HepG2 (cell line): ENCODE data around the gene ABI2. TPM values are rescaled to one million over a fixed set of nuclear protein-coding genes. Genes with fewer than 3 reads are reported as not detected.

Experiments
- ATAC-seq: fragments of 200-7000 bp; cut with Tn5 transposase; 3 replicates; pipeline ENCODE4 v1.9.1; 2020; ENCODE audit warnings: mild to moderate bottlenecking, moderate library complexity
- BruUV-seq: library from RNA; stranded (reverse); fragments of 400-500 nt; replicated peaks from 2 replicates; lab custom pipeline; 2021; lab: Mats Ljungman, UMichigan
- CTCF ChIA-PET: fragments of 300-600 bp; formaldehyde crosslinking; extraction: SDS; loops from one replicate; lab custom pipeline; 2021; ENCODE audit warnings: low total read pairs, inconsistent platforms, low intra/inter-chr PET ratio; lab: Yijun Ruan, JAX
- POLR2A ChIA-PET: fragments of 350-600 bp; sonication (Branson Sonifier 250); formaldehyde crosslinking; loops from one replicate; lab custom pipeline; 2020; ENCODE audit warnings: antibody characterized with exemption, inconsistent platforms; lab: Yijun Ruan, JAX
- DNase-seq: peaks from one replicate; pipeline ENCODE4 v3.0.0-alpha.2; 2015; ENCODE audit warnings: low spot score
- FAIRE-seq: peaks from 3 replicates; lab custom pipeline; 2011; peaks lifted over from hg19 to GRCh38; lab: Jason Lieb, UNC
- H2AFZ ChIP-seq: one replicate; pipeline ENCODE4 v1.6.1; 2011; ENCODE audit warnings: low read length, inconsistent platforms
- H3K27ac ChIP-seq: fragments of 300-600 bp; 3 replicates; pipeline ENCODE4 v1.8.0; 2011; ENCODE audit warnings: mixed run types, mild to moderate bottlenecking, mixed read lengths, low read length, inconsistent platforms; ENCODE audit not compliant: insufficient read depth; ENCODE audit errors: extremely low read length
- H3K27me3 ChIP-seq, 2 experiments: fragments of 200-600 bp in 1 of 2; 2 replicates in 1 of 2; 3 replicates in 1 of 2; pipeline versions ENCODE4 v1.6.0 to v1.8.0; 2011; ENCODE audit warnings: low read length in 2 of 2, mild to moderate bottlenecking in 2 of 2, moderate library complexity in 2 of 2, inconsistent platforms in 1 of 2; ENCODE audit not compliant: insufficient read depth in 2 of 2, control insufficient read depth in 1 of 2
- H3K36me3 ChIP-seq, 2 experiments: fragments of 200-600 bp in 1 of 2; replicated peaks in 1 of 2; 2 replicates in 1 of 2; 3 replicates in 1 of 2; pipeline versions ENCODE4 v1.5.1 to v1.8.0; 2011; ENCODE audit warnings: low read length in 2 of 2, inconsistent platforms in 1 of 2; ENCODE audit not compliant: insufficient read depth in 2 of 2, control insufficient read depth in 1 of 2
- H3K4me1 ChIP-seq: 2 replicates; pipeline ENCODE4 v1.5.1; 2012; ENCODE audit warnings: low read length, inconsistent platforms; ENCODE audit not compliant: insufficient read depth
- H3K4me2 ChIP-seq: 2 replicates; pipeline ENCODE4 v1.6.0; 2011; ENCODE audit warnings: low read depth, low read length, inconsistent platforms
- H3K4me3 ChIP-seq, 3 experiments: fragments of 200-600 bp in 1 of 3; sonication (generic), shearing (Covaris generic) in 1 of 3; replicated peaks in 1 of 3; 2 replicates each; pipeline ENCODE4 v1.5.1; 2011 to 2016; ENCODE audit warnings: low read length in 3 of 3, inconsistent platforms in 2 of 3, low read depth in 2 of 3, mild to moderate bottlenecking in 2 of 3, control low read depth in 1 of 3, mixed read lengths in 1 of 3; ENCODE audit not compliant: insufficient read depth in 1 of 3
- H3K79me2 ChIP-seq: one replicate; pipeline ENCODE4 v1.6.1; 2011; ENCODE audit warnings: low read length, inconsistent platforms; ENCODE audit not compliant: insufficient read depth
- H3K9ac ChIP-seq: 2 replicates; pipeline ENCODE4 v1.6.0; 2011; ENCODE audit warnings: mild to moderate bottlenecking, low read depth, low read length, inconsistent platforms; ENCODE audit not compliant: insufficient read depth
- H3K9me3 ChIP-seq: 2 replicates; pipeline ENCODE4 v1.5.1; 2012; ENCODE audit warnings: mild to moderate bottlenecking, low read length
- H4K20me1 ChIP-seq: 2 replicates; pipeline ENCODE4 v1.6.0; 2011; ENCODE audit warnings: inconsistent platforms, mild to moderate bottlenecking, low read length, moderate library complexity; ENCODE audit not compliant: insufficient read depth
- ATRX ChIP-seq: sonication (generic); formaldehyde crosslinking; IDR thresholded peaks from 2 replicates; pipeline ENCODE4 v1.4.0; 2020; ENCODE audit warnings: missing genetic modification reagents, borderline replicate concordance
- FOXP1 ChIP-seq, 2 experiments: fragments of 450-650 bp in 1 of 2; IDR thresholded peaks; 2 replicates each; pipeline ENCODE4 v1.6.1; 2017 to 2018; ENCODE audit warnings: antibody characterized with exemption in 1 of 2
- PHF20 ChIP-seq: sonication (generic); formaldehyde crosslinking; IDR thresholded peaks from 2 replicates; pipeline ENCODE4 v1.5.0; 2020; ENCODE audit warnings: mild to moderate bottlenecking, missing genetic modification reagents
- PHF5A ChIP-seq: IDR thresholded peaks from one replicate; pipeline ENCODE4 v1.6.1; 2018; ENCODE audit warnings: low read depth, missing genetic modification reagents; ENCODE audit not compliant: unreplicated experiment
- POLR2G ChIP-seq: fragments of 200-400 bp; formaldehyde crosslinking; IDR thresholded peaks from 2 replicates; pipeline ENCODE4 v1.6.1; 2018; ENCODE audit warnings: mild to moderate bottlenecking, low read depth, low read length, moderate library complexity
- RFXANK ChIP-seq: IDR thresholded peaks from 2 replicates; pipeline ENCODE4 v1.6.1; 2016
- THYN1 ChIP-seq: sonication (generic); formaldehyde crosslinking; IDR thresholded peaks from 2 replicates; pipeline ENCODE4 v1.8.1; 2023; ENCODE audit warnings: low read depth, mild to moderate bottlenecking, moderate library complexity, missing genetic modification reagents, borderline replicate concordance
- ZKSCAN8 ChIP-seq: IDR thresholded peaks from 2 replicates; pipeline ENCODE4 v1.6.1; 2016; ENCODE audit warnings: borderline replicate concordance, missing genetic modification reagents, missing compliant biosample characterization
- ZNF121 ChIP-seq: sonication (generic); formaldehyde crosslinking; IDR thresholded peaks from 2 replicates; pipeline ENCODE4 v1.5.0; 2020; ENCODE audit warnings: mild to moderate bottlenecking, missing genetic modification reagents
- WGBS: methylation state at CpG from one replicate; pipeline ENCODE4 v1.1.6; 2017; ENCODE audit warnings: low lambda C conversion rate; 5-methylcytosine and 5-hydroxymethylcytosine counted together
- in situ Hi-C: cut with HindIII; loops from 2 replicates; pipeline ENCODE4 v1.10.0; 2017; ENCODE audit warnings: low pct_unique_long_range_greater_than_20kb; ENCODE audit not compliant: extremely low pct_ligation_motif_present
- intact Hi-C: fragments of 100-400 bp; cut with micrococcal nuclease; formaldehyde crosslinking; loops from one replicate; pipeline ENCODE4 v1.10.0; 2022; ENCODE audit not compliant: unreplicated experiment
- polyA plus RNA-seq, 8 experiments: library from polyadenylated mRNA; depleted of rRNA in 3 of 8; stranded (reverse) in 7 of 8; unstranded in 1 of 8; fragments of >200 nt; fragmentation: Illumina TruSeq in 4 of 8; extraction: Trizol in 4 of 8; gene quantifications; 2 replicates each; pipeline versions ENCODE4 v1.2.1 to v1.2.3, GENCODE V29; 2011 to 2016; ENCODE audit warnings: low read depth in 4 of 8, missing spikeins in 1 of 8, mixed read lengths in 1 of 8; ENCODE audit not compliant: insufficient read depth in 1 of 8
- total RNA-seq, 5 experiments: library from RNA; depleted of rRNA; stranded (reverse); fragments of >200 nt; fragmentation: Illumina TruSeq; extraction: Trizol; gene quantifications; 2 replicates each; pipeline ENCODE4 v1.2.3, GENCODE V29; 2016; ENCODE audit warnings: low read depth in 1 of 5
- TF ChIP-seq, protein P1 (sequence below): sonication (generic); formaldehyde crosslinking; IDR thresholded peaks from 2 replicates; pipeline ENCODE4 v1.4.0; 2020; ENCODE audit warnings: missing genetic modification reagents

ABI2 gene
- total and polyA plus RNA-seq, 2 of the 13 experiments (the other 11 are each of a cell fraction or from before 2014, with no cell fraction given) = 28.4 to 32.4 TPM

DNA sequence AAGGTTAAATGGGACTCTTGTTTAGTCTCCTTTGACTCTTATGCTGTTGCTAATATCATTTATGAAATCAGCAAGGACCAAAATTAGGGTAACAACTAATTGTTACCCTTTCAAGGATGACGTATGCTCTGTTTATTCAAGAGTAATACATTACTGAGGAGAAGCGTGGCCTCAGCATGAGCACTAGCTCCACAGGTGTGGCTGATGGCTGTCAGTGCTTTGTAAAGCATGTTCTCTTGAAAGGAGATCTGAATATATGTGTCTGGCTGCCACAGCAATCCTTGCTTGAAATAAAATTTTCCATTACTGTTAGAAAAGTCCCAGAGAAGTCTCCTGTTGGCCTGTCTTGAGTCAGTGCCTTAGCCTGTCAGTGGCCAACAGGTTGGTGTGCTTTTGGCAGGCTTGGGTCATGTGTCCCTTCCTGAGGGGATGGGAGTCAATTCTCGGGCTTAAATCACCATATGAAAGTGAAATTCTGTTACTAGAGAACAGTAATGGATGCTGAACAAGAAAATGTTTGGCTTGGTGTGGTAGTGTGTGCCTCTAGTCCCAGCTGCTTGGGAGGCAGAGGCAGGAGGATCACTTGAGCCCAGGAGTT is 32.7 kb downstream of the ABI2 start:
- no peak overlapping the region for H3K9ac ChIP-seq
- 88% methylated on average over 3 of the region's 3 CpGs for WGBS
- H3K27me3 ChIP-seq = no peaks in the 10 kb centered on the region
- peaks cover 5% of the 10 kb centered on the region for H3K79me2 ChIP-seq
- H3K4me2 ChIP-seq = no peak overlapping the region
- no peaks in the 10 kb centered on the region; a peak in 1 of 5 replicates for H3K36me3 ChIP-seq
- TF ChIP-seq ATRX = no peak
- TF ChIP-seq ZNF121 (CRISPR knock-in tag) = 0 out of 2 replicates have a peak, but pooled peaks have one; percentile 46
- no peak for TF ChIP-seq THYN1 (CRISPR knock-in tag)
- no peak for TF ChIP-seq PHF20 (CRISPR knock-in tag)
- TF ChIP-seq PHF5A (CRISPR knock-in tag) = no peak
- no TSS peak for BruUV-seq
- intact Hi-C loops (no loop called here), in situ Hi-C loops (no loop called here)
- ATAC-seq = peak; percentile 45
- H3K4me1 ChIP-seq = no peaks in the 10 kb centered on the region
- no peak for FAIRE-seq
- CTCF ChIA-PET = no interaction called here
- no peak overlapping the region for H2AFZ ChIP-seq
- no peak overlapping the region for H3K4me3 ChIP-seq
- no peak overlapping the region for H3K27ac ChIP-seq
- POLR2A ChIA-PET = no interaction called here
- DNase-seq = no peak
- no peaks in the 10 kb centered on the region for H4K20me1 ChIP-seq
- no peaks in the 10 kb centered on the region for H3K9me3 ChIP-seq

DNA sequence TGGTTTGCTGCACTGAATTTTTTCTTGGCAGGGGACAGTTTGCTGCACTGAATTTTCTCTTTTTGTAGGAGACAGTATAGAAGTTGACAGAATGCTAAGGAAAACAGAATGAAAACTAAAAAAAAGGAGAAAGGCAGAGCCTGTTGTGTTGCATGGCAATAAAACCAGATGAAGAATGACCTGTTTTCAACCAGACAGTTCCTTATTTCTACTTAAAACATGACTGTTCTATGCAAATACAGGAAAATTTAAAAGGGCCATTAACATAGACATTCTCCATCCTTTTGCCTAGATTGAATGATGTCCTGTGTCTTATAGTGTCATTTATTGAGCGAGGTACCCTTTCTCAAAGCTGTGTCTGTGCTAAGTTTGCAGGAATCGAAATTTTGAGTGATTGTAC is 33.3 kb downstream of the ABI2 start:
- in situ Hi-C loops = no loop called here
- no peaks in the 10 kb centered on the region; a peak in 1 of 5 replicates for H3K36me3 ChIP-seq
- DNase-seq (no peak), ATAC-seq (no peak), FAIRE-seq (no peak)
- H4K20me1 ChIP-seq = no peaks in the 10 kb centered on the region
- 63% methylated on average over 2 of the region's 2 CpGs for WGBS
- intact Hi-C loops = no loop called here
- ChIA-PET POLR2A (no interaction called here), CTCF (no interaction called here)
- peaks cover 5% of the 10 kb centered on the region for H3K79me2 ChIP-seq
- H2AFZ ChIP-seq = no peak overlapping the region
- no peaks in the 10 kb centered on the region for H3K9me3 ChIP-seq
- BruUV-seq = no TSS peak
- no peak overlapping the region for H3K27ac ChIP-seq
- H3K4me3 ChIP-seq = no peak overlapping the region
- no peak overlapping the region for H3K4me2 ChIP-seq
- no peak overlapping the region for H3K9ac ChIP-seq
- TF ChIP-seq, protein P1, sequence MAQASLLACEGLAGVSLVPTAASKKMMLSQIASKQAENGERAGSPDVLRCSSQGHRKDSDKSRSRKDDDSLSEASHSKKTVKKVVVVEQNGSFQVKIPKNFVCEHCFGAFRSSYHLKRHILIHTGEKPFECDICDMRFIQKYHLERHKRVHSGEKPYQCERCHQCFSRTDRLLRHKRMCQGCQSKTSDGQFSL (CRISPR knock-in tag) = no peak
- no peak for TF ChIP-seq FOXP1 (IDR thresholded peaks at IDR 0.05)
- TF ChIP-seq FOXP1 (CRISPR knock-in tag; IDR thresholded peaks at IDR 0.05) = no peak
- TF ChIP-seq ZKSCAN8 (CRISPR knock-in tag) = no peak
- TF ChIP-seq RFXANK (CRISPR knock-in tag) = no peak
- TF ChIP-seq POLR2G = no peak
- TF ChIP-seq, all 625 proteins: peak for 0
- Histone ChIP-seq H3K27me3 (no peaks in the 10 kb centered on the region), H3K4me1 (no peaks in the 10 kb centered on the region)
